Measurements from ENCODE around the gene IRX3. TPM values are rescaled to one million over a fixed set of nuclear protein-coding genes. Genes with fewer than 3 reads are reported as not detected.
"Not testable (repeated sequence)": the region's sequence is repeated elsewhere in the genome, so short reads cannot be mapped to it uniquely, and the experiment has no call there.

IRX3 gene
- total RNA-seq, 1 donor from 2014 or later, result 13.0 TPM

- Mint-ChIP-seq H3K9me3 (ENCODE audit: unreplicated experiment) (no peaks in the 10 kb centered on the region), H3K36me3 (ENCODE audit: unreplicated experiment) (peaks cover 6% of the 10 kb centered on the region), H3K27me3 (ENCODE audit: unreplicated experiment) (peaks cover 2% of the 10 kb centered on the region), H3K4me3 (ENCODE audit: unreplicated experiment) (no peak overlapping the region), H3K4me1 (ENCODE audit: low read depth, unreplicated experiment) (no peaks in the 10 kb centered on the region), H3K27ac (ENCODE audit: unreplicated experiment) (no peak overlapping the region)
- TF ChIP-seq CTCF (IDR thresholded peaks at IDR 0.05; ENCODE audit: partially characterized antibody, unreplicated experiment), result no peak
- peak; percentile 29 for DNase-seq
These were observed 37.5 kb downstream of the IRX3 start for GRCh38 chr16:54248863-54249710.

GRCh38 chr16:54247705-54248104 is 38.9 kb downstream of the IRX3 start:
- H3K9me3 Mint-ChIP-seq (ENCODE audit: unreplicated experiment); H3K4me1 Mint-ChIP-seq (ENCODE audit: low read depth, unreplicated experiment): not testable (repeated sequence)

GRCh38 chr16:54246454-54246821 is 40.1 kb downstream of the IRX3 start:
- Mint-ChIP-seq H3K27ac (ENCODE audit: unreplicated experiment) (no peak overlapping the region), H3K4me3 (ENCODE audit: unreplicated experiment) (no peak overlapping the region)

More at GRCh38 chr16:54247705-54248104, 38.9 kb downstream of the IRX3 start:
- H3K27ac Mint-ChIP-seq (ENCODE audit: unreplicated experiment); H3K27me3 Mint-ChIP-seq (ENCODE audit: unreplicated experiment); H3K4me3 Mint-ChIP-seq (ENCODE audit: unreplicated experiment); DNase-seq; H3K36me3 Mint-ChIP-seq (ENCODE audit: unreplicated experiment): not testable (repeated sequence)

GRCh38 chr16:54245788-54246453 is 40.7 kb downstream of the IRX3 start:
- DNase-seq, result no peak
- H3K27ac Mint-ChIP-seq (ENCODE audit: unreplicated experiment), result no peak overlapping the region
- no peak for TF ChIP-seq CTCF (IDR thresholded peaks at IDR 0.05; ENCODE audit: partially characterized antibody, unreplicated experiment)
- no peaks in the 10 kb centered on the region for H3K9me3 Mint-ChIP-seq (ENCODE audit: unreplicated experiment)
- H3K27me3 Mint-ChIP-seq (ENCODE audit: unreplicated experiment), result peaks cover 3% of the 10 kb centered on the region
- no peaks in the 10 kb centered on the region for H3K4me1 Mint-ChIP-seq (ENCODE audit: low read depth, unreplicated experiment)
- H3K36me3 Mint-ChIP-seq (ENCODE audit: unreplicated experiment), result peaks cover 6% of the 10 kb centered on the region
- no peak overlapping the region for H3K4me3 Mint-ChIP-seq (ENCODE audit: unreplicated experiment)

More at GRCh38 chr16:54246454-54246821, 40.1 kb downstream of the IRX3 start:
- no peak for DNase-seq
- Mint-ChIP-seq H3K36me3 (ENCODE audit: unreplicated experiment) (peaks cover 6% of the 10 kb centered on the region), H3K27me3 (ENCODE audit: unreplicated experiment) (peaks cover 3% of the 10 kb centered on the region), H3K9me3 (ENCODE audit: unreplicated experiment) (no peaks in the 10 kb centered on the region), H3K4me1 (ENCODE audit: low read depth, unreplicated experiment) (no peaks in the 10 kb centered on the region)
- no peak for TF ChIP-seq CTCF (IDR thresholded peaks at IDR 0.05; ENCODE audit: partially characterized antibody, unreplicated experiment)

- no peak for DNase-seq
- Mint-ChIP-seq H3K36me3 (ENCODE audit: unreplicated experiment) (peaks cover 6% of the 10 kb centered on the region), H3K27me3 (ENCODE audit: unreplicated experiment) (peaks cover 3% of the 10 kb centered on the region), H3K4me1 (ENCODE audit: low read depth, unreplicated experiment) (no peaks in the 10 kb centered on the region), H3K4me3 (ENCODE audit: unreplicated experiment) (no peak overlapping the region), H3K9me3 (ENCODE audit: unreplicated experiment) (no peaks in the 10 kb centered on the region), H3K27ac (ENCODE audit: unreplicated experiment) (no peak overlapping the region)
- no peak for TF ChIP-seq CTCF (IDR thresholded peaks at IDR 0.05; ENCODE audit: partially characterized antibody, unreplicated experiment)
These were observed 42.3 kb downstream of the IRX3 start for GRCh38 chr16:54244061-54244886.

All from glutamatergic neuron (in vitro differentiated cells).